IgD-negative memory B cell (primary cell): ENCODE measurements around the gene WDR86. TPM values are rescaled to one million over a fixed set of nuclear protein-coding genes. Genes with fewer than 3 reads are reported as not detected.

Experiments
- H3K27ac Mint-ChIP-seq, 3 donors: one replicate each; pipeline ENCODE4 v1.8.0; 2020 to 2022; ENCODE audit warnings: mild to moderate bottlenecking in 3 of 3, mixed read lengths in 3 of 3, moderate library complexity in 1 of 3
- H3K27me3 Mint-ChIP-seq: one replicate; pipeline ENCODE4 v1.8.0; 2021; ENCODE audit warnings: mixed read lengths
- H3K36me3 Mint-ChIP-seq: one replicate; pipeline ENCODE4 v1.8.0; 2020; ENCODE audit warnings: mild to moderate bottlenecking, mixed read lengths
- H3K4me1 Mint-ChIP-seq, 3 donors: one replicate each; pipeline ENCODE4 v1.8.0; 2020 to 2022; ENCODE audit warnings: mixed read lengths in 3 of 3, mild to moderate bottlenecking in 1 of 3
- H3K4me3 Mint-ChIP-seq, 4 donors: one replicate each; pipeline ENCODE4 v1.8.0; 2020 to 2022; ENCODE audit warnings: mild to moderate bottlenecking in 4 of 4, mixed read lengths in 4 of 4, moderate library complexity in 3 of 4
- H3K9me3 Mint-ChIP-seq, 3 donors: one replicate each; pipeline ENCODE4 v1.8.0; 2020 to 2021; ENCODE audit warnings: mixed read lengths in 3 of 3, mild to moderate bottlenecking in 1 of 3
- polyA plus RNA-seq: library from polyadenylated mRNA; unstranded; fragments of 300-500 nt; fragmentation: Illumina TruSeq; gene quantifications from one replicate; pipeline ENCODE4 v1.2.3, GENCODE V29; 2021

WDR86 gene
- polyA plus RNA-seq, 1 donor from 2014 or later: 0.54 TPM

DNA sequence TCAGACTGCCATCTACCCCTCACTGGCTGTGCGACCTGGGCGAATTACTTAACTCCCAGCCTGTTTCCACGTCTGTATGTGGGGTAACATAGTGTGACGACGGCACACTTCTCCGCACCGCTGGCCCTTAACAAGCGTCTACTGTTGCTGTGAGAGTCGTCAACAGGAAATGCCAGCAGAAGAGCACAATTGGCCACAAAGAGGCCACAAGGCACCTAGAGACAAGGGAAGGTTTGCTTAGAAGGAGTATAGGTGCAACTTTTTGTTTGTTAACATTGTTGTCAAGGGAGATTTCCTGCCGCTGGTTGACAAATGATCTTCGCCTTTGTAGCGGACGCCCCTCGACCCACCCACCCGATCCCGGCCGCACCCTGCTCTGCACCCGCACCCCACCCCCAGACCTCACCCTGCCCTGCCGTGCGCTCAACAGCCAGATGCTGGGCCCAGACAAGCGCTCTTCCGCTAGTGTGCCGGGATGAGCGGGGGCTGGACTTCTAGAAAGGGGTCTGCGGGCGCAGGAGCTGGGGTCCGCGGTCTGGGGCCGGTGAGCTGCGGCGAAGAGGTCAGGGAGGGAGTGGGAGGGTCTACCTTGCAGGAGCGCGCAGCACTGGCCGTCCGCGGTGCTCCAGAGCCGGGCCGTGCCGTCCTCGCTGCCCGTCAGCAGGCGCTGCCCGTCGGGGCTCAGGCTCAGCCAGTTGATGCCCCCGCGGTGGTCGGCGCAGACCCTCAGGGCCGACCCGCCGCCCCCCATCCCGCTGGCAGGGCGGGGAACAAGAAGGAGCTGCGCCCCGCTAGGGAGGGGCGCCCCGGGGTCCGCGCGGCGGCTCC lies 785 bp downstream of the WDR86 start:
- H3K27ac Mint-ChIP-seq: peak overlapping the region; percentile 53 to 83 (median 58)
- H3K4me1 Mint-ChIP-seq: peaks cover 10 to 14% (median 13%) of the 10 kb centered on the region in 3 donors
- H3K9me3 Mint-ChIP-seq: peaks cover 0 to 1% (median 0%) of the 10 kb centered on the region in 3 donors
- H3K36me3 Mint-ChIP-seq: no peaks in the 10 kb centered on the region
- peaks cover 52% of the 10 kb centered on the region for H3K27me3 Mint-ChIP-seq
- peak overlapping the region; percentile 42 to 84 (median 62) for H3K4me3 Mint-ChIP-seq

DNA sequence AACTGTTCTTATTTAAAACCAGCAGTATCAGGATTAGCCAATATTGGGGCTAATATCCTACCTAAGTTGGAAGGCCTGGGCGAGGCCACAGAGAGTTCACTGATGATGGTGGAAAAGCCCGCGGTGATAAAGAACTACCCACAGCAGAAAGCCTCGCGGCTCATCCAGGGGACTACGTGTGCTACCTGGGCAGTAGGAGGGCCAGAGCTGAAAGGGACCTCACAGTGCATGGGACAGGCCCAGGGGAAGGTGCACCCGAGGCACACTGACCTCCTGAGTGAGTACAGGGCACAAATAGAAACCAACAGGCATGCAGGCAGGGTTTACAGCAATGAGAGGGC lies 1.4 kb downstream of the WDR86 start:
- H3K27ac Mint-ChIP-seq: peak overlapping the region in 2 of 3 donors; percentile 58 to 83

GRCh38 chr7:151406886-151407583 lies 2.8 kb downstream of the WDR86 start:
- no peak overlapping the region for H3K27ac Mint-ChIP-seq
- H3K27me3 Mint-ChIP-seq: peaks cover 41% of the 10 kb centered on the region
- no peak overlapping the region for H3K4me3 Mint-ChIP-seq
- H3K9me3 Mint-ChIP-seq: peaks cover 0 to under 1% (median 0%) of the 10 kb centered on the region in 3 donors
- peaks cover 12 to 14% (median 13%) of the 10 kb centered on the region in 3 donors for H3K4me1 Mint-ChIP-seq
- H3K36me3 Mint-ChIP-seq: no peaks in the 10 kb centered on the region

More for the DNA sequence above, 1.4 kb downstream of the WDR86 start:
- peak overlapping the region; percentile 42 to 76 (median 54) for H3K4me3 Mint-ChIP-seq
- H3K4me1 Mint-ChIP-seq: peaks cover 12 to 14% (median 13%) of the 10 kb centered on the region in 3 donors
- peaks cover 46% of the 10 kb centered on the region for H3K27me3 Mint-ChIP-seq
- no peaks in the 10 kb centered on the region for H3K36me3 Mint-ChIP-seq
- peaks cover 0 to 1% (median 0%) of the 10 kb centered on the region in 3 donors for H3K9me3 Mint-ChIP-seq

GRCh38 chr7:151406051-151406875 lies 3.6 kb downstream of the WDR86 start:
- Mint-ChIP-seq H3K4me3 (no peak overlapping the region), H3K9me3 (no peaks in the 10 kb centered on the region), H3K4me1 (peaks cover 11 to 14% (median 12%) of the 10 kb centered on the region in 3 donors), H3K27ac (peak overlapping the region in 2 of 3 donors; percentile 39), H3K27me3 (peaks cover 33% of the 10 kb centered on the region), H3K36me3 (no peaks in the 10 kb centered on the region)

DNA sequence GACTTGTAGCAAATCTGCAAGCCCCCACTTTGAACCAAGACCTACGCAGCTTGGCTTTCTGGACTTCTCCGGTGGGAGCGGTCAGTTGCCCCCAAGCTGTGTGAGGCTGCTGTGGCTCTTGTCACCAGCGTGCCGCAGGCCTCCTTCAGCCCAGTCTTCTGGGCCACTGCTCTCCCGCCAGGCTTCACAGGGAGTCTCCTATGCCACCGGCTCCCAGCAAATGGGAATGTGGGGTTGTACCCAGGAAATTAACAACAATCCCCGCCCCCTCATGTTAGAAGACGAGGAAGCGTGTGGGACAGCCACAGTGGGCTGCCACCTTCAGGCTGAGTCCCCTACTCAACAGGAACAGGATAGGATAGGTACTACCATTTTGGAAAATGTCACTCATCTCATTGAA lies 4.2 kb downstream of the WDR86 start:
- peaks cover 26% of the 10 kb centered on the region for H3K27me3 Mint-ChIP-seq
- H3K36me3 Mint-ChIP-seq: no peaks in the 10 kb centered on the region
- H3K4me3 Mint-ChIP-seq: no peak overlapping the region
- H3K4me1 Mint-ChIP-seq: peaks cover 10 to 15% (median 14%) of the 10 kb centered on the region in 3 donors
- H3K27ac Mint-ChIP-seq: peak overlapping the region in 2 of 3 donors; percentile 35 to 39
- H3K9me3 Mint-ChIP-seq: no peaks in the 10 kb centered on the region

GRCh38 chr7:151405056-151405455 lies 4.8 kb downstream of the WDR86 start:
- H3K27ac Mint-ChIP-seq: peak overlapping the region in 1 of 3 donors; percentile 82
- peaks cover 12 to 18% (median 17%) of the 10 kb centered on the region in 3 donors for H3K4me1 Mint-ChIP-seq
- H3K36me3 Mint-ChIP-seq: no peaks in the 10 kb centered on the region
- peaks cover 22% of the 10 kb centered on the region for H3K27me3 Mint-ChIP-seq
- no peaks in the 10 kb centered on the region for H3K9me3 Mint-ChIP-seq
- H3K4me3 Mint-ChIP-seq: no peak overlapping the region

- Mint-ChIP-seq H3K27me3 (peaks cover 26% of the 10 kb centered on the region), H3K4me1 (peaks cover 12 to 18% (median 17%) of the 10 kb centered on the region in 3 donors), H3K4me3 (no peak overlapping the region), H3K27ac (peak overlapping the region in 1 of 3 donors; percentile 82), H3K9me3 (no peaks in the 10 kb centered on the region), H3K36me3 (no peaks in the 10 kb centered on the region)
Measured at GRCh38 chr7:151404216-151405011, 5.4 kb downstream of the WDR86 start.

DNA sequence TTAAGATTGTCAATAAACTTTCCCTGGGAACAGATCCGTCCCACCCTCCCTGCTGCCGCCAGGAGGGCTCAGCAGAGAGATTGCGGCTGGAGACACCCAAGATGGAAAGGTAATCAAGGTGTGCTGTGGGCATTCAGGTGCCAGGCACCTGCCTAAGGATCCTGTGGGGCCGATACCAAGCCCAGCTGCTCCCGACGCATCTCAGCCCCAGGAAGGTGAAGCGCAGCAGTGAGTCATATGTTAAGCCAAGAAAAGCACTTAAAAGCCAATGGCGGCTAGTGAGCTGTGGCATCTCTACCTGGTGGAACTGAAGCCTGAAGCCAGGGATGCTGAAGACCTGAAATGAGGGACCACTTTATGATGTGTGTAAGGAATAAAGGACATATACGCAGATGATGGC lies 6.1 kb downstream of the WDR86 start:
- H3K4me3 Mint-ChIP-seq: no peak overlapping the region
- H3K36me3 Mint-ChIP-seq: no peaks in the 10 kb centered on the region
- H3K27me3 Mint-ChIP-seq: peaks cover 22% of the 10 kb centered on the region
- no peaks in the 10 kb centered on the region for H3K9me3 Mint-ChIP-seq
- peak overlapping the region in 1 of 3 donors; percentile 82 for H3K27ac Mint-ChIP-seq
- peaks cover 9 to 15% (median 14%) of the 10 kb centered on the region in 3 donors for H3K4me1 Mint-ChIP-seq

DNA sequence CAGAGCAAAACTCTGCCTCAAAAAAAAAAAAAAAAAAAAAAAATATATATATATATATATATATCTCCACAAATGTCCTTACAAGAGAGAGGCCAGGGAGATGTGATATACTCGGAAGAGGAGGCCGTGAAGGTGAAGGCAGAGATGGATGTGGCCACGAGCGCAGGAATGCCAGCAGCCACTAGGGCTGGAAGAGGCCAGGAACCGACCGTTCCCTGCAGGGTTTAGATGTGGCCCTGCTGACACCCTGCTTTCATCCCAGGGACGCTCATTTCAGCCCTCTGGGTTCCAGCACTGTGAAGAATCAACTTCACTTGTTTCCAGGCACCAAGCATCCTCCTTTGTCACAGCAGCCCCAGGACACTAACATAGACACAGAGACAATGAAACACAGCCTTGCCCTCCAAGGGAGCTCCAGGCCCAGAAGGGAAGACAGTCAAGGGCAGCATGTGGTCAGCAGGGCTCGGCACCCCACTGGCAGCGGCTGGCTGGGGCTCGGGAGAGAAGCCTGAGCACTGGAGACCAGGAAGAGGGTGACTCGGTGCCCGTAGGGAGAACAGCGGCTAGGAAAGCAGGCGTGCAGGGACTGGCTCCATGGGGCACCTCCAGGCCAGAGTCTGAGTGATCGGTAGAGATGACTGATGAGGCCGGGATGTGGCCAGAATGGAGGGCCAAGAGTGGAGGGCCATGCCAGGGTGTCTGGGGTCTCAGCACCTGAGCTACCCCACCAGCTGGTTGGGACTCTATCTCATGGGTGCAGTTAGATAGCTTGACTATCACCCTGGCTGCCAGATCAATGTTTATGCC lies 7.6 kb downstream of the WDR86 start:
- Mint-ChIP-seq H3K9me3 (no peaks in the 10 kb centered on the region), H3K27ac (peak overlapping the region in 1 of 3 donors; percentile 100), H3K27me3 (peaks cover 15% of the 10 kb centered on the region), H3K4me1 (peaks cover 6 to 14% (median 12%) of the 10 kb centered on the region in 3 donors), H3K36me3 (no peaks in the 10 kb centered on the region), H3K4me3 (no peak overlapping the region)

DNA sequence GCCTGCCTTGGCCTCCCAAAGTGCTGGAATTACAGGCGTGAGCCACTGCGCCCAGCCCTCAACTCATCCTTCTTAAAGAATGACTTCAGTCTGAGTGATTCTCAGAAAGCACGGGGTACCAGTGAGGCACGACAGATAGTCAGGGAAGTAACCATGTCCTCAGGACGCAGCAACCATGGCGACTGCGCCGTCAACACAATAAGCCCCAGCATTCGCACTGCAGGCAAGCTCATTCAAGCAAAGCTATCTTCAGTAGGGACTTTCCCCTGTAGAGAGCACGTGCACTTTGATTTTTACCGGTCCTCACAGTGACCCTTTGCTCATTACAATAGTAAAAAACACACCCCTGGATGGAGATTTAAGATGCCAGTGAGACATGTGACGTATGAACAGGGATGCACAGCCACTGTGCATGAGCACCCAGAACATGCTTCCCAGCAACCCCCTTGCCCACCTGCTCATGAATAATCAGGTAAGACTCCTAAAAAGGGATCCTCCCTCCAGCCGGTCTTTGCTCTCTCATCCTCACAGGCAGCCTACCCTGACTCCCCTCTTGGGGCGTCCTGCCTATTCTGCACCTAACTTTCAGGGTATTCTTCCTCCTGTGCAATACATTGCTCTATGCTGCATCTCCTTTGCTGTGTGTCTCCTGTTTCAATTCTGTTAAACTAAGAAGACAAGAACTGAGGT lies 9.1 kb downstream of the WDR86 start:
- H3K36me3 Mint-ChIP-seq: no peaks in the 10 kb centered on the region
- peaks cover 6 to 14% (median 12%) of the 10 kb centered on the region in 3 donors for H3K4me1 Mint-ChIP-seq
- peak overlapping the region in 2 of 4 donors; percentile 48 to 87 for H3K4me3 Mint-ChIP-seq
- H3K27ac Mint-ChIP-seq: peak overlapping the region; percentile 52 to 100 (median 90)
- peaks cover 10% of the 10 kb centered on the region for H3K27me3 Mint-ChIP-seq
- H3K9me3 Mint-ChIP-seq: no peaks in the 10 kb centered on the region

DNA sequence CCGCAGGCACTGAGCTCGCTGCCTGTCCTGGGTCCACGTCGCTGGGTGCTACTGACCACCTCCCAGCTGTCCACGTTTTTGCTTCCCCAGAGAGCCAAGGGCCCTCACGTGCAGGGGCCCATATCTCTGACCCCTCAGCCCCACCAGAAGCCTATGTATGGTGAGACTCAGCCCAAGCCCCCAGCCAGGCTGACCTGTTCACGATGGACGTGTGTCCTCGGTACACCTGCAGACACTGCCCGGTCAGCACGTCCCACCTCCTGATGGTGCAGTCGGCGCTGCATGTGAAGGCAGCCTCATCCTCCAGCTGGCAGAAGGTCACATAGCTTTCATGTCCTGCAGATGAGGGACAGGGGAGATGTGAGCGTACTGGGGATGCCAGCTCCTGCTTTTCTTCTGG lies 9.9 kb downstream of the WDR86 start:
- Mint-ChIP-seq H3K36me3 (no peaks in the 10 kb centered on the region), H3K9me3 (no peaks in the 10 kb centered on the region), H3K27ac (peak overlapping the region in 1 of 3 donors; percentile 100), H3K4me3 (peak overlapping the region in 1 of 4 donors; percentile 87), H3K27me3 (peaks cover 4% of the 10 kb centered on the region), H3K4me1 (peaks cover 6 to 14% (median 12%) of the 10 kb centered on the region in 3 donors)

- Mint-ChIP-seq H3K4me3 (no peak overlapping the region), H3K27ac (no peak overlapping the region), H3K9me3 (no peaks in the 10 kb centered on the region), H3K36me3 (no peaks in the 10 kb centered on the region), H3K4me1 (peaks cover 6 to 14% (median 12%) of the 10 kb centered on the region in 3 donors), H3K27me3 (peaks cover 4% of the 10 kb centered on the region)
Measured at GRCh38 chr7:151399305-151399601, 10.6 kb downstream of the WDR86 start.
